HG02852 (cell line): ENCODE results near the gene ADGRF4.

Experiments used
- ATAC-seq: cut with Tn5 transposase; IDR thresholded peaks from one replicate; pipeline ENCODE4 v1.9.1; 2021; ENCODE audit warnings: mild to moderate bottlenecking, moderate library complexity; ENCODE audit not compliant: unreplicated experiment

Gene ADGRF4

GRCh38 chr6:47680724-47681123, 17.7 kb upstream of the ADGRF4 start:
- ATAC-seq = no peak

DNA sequence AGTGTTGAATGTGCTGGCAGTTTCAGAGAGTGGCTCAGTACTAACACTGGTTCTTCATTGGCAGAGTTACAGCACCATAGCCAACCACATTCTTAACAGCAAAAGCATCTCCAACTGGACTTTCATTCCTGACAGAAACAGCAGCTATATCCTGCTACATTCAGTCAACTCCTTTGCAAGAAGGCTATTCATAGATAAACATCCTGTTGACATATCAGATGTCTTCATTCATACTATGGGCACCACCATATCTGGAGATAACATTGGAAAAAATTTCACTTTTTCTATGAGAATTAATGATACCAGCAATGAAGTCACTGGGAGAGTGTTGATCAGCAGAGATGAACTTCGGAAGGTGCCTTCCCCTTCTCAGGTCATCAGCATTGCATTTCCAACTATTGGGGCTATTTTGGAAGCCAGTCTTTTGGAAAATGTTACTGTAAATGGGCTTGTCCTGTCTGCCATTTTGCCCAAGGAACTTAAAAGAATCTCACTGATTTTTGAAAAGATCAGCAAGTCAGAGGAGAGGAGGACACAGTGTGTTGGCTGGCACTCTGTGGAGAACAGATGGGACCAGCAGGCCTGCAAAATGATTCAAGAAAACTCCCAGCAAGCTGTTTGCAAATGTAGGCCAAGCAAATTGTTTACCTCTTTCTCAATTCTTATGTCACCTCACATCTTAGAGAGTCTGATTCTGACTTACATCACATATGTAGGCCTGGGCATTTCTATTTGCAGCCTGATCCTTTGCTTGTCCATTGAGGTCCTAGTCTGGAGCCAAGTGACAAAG, 17.0 kb upstream of the ADGRF4 start:
- ATAC-seq = no peak

DNA sequence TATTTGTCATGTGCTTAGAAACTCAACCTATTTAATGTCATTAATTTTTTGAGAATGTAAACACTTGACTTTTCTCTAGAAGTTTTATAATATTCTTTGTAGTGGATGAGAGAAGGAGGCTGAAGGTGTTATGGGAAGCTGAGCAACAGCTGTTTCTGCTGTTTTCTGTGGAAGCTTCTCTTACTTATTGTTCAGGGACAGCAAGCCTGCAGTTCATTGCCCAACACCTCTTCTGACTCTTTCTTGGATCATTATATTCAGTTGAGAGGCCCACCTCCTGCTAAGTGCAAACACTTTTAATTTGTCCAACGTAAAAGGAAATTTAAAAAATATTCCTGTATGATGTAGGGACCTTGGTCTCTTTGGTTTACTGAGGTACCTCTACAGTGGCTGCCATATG, 12.0 kb upstream of the ADGRF4 start:
- ATAC-seq = no peak

- no peak for ATAC-seq
Measured at GRCh38 chr6:47687432-47687831, 10.9 kb upstream of the ADGRF4 start.

GRCh38 chr6:47690214-47690613, 8.2 kb upstream of the ADGRF4 start:
- no peak for ATAC-seq

GRCh38 chr6:47690791-47691190, 7.6 kb upstream of the ADGRF4 start:
- ATAC-seq = no peak

GRCh38 chr6:47697925-47698324, 455 bp upstream of the ADGRF4 start:
- ATAC-seq = no peak

- ATAC-seq = no peak
Measured at GRCh38 chr6:47700053-47700452, 1.7 kb downstream of the ADGRF4 start.

DNA sequence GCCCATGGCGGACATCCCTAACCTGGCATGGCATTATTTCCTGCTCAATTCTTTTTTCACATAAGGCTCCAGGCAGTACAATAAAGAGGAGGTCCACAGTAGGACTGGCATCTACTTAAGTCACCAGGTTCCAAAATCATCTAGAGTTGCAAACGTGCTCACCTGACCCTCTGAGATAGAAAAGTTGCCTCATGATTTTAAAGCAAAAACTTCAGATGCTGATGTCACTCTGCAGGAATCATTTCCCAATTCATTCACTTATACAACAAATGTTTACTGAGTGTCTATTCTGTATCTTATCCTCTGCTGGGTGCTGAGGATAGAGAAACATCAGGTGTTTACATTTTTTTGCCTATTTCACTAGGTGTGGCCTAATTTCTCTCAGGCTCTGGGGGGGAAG, 2.2 kb downstream of the ADGRF4 start:
- ATAC-seq = no peak

GRCh38 chr6:47701363-47701762, 3.0 kb downstream of the ADGRF4 start:
- ATAC-seq = peak; percentile 95

DNA sequence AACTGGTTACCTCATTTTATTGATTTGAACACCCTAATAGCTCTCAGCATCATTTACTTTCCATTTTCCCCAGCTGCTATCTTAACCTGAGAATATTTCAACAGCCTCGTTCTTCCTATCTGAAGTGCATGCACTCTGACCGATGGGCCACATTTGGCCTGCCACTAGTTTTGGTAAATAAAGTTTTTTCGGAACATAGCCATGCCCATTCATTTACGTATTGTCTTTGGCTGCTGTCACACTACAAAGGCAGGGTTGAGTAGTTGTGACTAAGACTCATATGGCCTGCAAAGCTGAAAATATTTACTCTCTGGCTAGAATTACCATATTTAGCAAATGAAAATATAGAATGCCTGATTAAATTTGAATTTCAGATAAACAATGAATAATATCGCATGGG, 10.8 kb downstream of the ADGRF4 start:
- ATAC-seq = no peak

DNA sequence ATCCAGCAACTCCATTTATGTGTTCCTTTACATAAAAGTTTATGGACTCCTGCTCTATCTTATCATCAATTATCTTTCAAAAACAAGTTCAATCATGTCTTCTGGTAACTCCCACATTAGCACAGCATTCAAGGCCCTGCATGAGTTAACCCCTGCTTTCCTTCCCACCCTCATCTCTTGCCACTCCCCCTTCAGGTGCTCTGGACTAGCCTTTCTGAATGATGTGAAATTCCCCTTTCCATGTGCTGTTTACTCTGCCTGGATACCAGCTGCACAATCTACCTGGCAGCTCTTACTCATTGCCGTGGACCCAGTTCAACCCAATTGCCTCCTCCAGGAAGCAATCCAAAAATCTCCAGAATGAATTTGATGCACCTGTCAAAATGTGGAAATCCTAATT, 11.9 kb downstream of the ADGRF4 start:
- no peak for ATAC-seq

GRCh38 chr6:47713200-47713599, 14.8 kb downstream of the ADGRF4 start:
- no peak for ATAC-seq

- no peak for ATAC-seq
Measured at GRCh38 chr6:47714802-47715201, 16.4 kb downstream of the ADGRF4 start.

DNA sequence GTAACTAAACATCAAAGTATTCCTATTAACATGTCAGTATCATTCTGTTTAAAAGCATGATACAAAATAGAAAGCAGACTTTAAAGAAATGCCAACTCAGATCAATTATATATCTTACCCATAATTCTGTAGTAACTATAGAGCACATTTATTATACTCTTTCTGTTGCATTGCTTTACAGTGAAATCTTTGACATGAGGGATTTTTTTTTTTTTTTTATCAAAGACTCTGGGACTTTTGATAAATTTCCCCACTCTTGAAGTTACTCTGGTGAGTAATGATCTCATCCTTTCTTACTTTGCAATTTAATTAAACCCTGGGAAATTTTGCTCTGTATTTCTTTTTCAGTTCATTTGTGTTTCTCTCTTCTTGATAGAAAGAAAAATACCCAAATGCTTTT, 17.4 kb downstream of the ADGRF4 start:
- ATAC-seq = no peak

DNA sequence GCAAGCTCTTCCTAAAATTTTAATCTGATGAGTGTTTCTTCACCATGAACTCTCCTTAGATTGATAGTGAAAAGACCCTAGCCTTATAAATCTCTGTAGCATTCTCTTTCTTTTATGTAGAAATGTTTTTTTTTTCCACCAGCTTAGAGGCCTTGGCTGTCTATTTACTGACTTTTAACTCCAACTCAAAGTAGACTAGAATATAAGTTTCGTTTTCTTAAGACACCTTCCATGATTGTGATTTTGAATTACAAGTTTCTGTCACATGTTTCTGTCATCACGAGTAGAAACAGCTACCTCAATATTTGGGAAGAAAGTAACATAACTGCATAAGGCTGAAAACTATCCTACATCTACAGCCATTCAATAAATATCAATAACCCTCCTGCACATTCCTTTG, 17.8 kb downstream of the ADGRF4 start:
- no peak for ATAC-seq

DNA sequence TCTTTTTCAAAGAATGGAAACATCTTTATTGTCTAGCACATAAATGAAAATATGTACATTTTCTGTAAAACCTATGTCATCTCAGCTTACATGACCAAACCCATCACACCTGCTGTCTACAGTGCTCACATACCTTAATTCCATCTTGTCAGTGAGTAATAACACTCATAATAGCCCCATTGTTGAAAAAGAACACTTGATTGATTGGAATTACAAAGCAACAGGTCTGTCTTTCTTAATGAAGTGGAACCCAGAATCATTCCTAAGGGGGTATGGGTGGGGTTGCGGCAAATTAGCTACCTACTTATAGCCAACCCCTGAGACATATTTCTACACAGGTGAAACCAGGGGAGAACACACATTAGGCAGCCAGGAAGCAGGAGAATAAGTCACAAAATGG, 20.2 kb downstream of the ADGRF4 start:
- no peak for ATAC-seq

- ATAC-seq = no peak
Measured at GRCh38 chr6:47721189-47721588, 22.8 kb downstream of the ADGRF4 start.

GRCh38 chr6:47722194-47722593, 23.8 kb downstream of the ADGRF4 start:
- peak; percentile 96 for ATAC-seq

DNA sequence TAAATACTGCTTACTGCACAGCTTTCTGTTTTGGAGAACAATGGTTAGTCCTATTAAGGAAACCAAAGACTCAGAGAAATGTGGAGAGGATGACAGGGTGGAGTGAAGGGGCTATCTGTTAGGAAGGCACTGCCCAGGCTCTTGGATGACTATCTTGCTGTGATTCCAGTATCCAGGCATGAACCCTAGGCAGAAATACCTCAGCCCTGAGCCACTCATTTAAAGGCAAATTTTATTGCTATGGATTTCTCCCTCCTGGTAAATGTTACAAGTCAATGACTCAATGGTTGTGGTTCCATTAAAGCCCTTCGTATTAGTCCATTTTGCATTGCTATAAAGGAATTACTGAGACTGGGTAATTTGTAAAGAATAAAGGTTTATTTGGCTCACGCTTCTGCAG, 25.9 kb downstream of the ADGRF4 start:
- no peak for ATAC-seq

DNA sequence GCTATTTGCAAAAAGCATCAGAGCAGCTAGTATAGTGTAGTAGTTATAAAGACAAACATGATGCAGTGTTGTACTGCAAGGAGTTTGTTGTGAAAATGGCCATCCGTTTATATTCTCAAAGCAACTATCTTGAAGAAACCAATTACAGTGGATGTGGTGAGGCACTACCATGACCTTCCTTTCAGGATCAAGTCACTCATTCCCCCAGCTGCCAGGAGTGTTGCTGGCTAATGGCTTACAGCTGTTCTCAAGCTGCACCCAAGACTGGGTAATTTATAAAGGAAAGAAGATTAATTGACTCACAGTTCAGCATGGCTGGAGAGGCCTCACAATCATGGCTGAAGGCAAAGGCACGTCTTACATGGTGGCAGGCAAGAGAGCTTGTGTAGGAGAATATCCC, 29.0 kb downstream of the ADGRF4 start:
- no peak for ATAC-seq

GRCh38 chr6:47729019-47729418, 30.6 kb downstream of the ADGRF4 start:
- ATAC-seq = no peak

DNA sequence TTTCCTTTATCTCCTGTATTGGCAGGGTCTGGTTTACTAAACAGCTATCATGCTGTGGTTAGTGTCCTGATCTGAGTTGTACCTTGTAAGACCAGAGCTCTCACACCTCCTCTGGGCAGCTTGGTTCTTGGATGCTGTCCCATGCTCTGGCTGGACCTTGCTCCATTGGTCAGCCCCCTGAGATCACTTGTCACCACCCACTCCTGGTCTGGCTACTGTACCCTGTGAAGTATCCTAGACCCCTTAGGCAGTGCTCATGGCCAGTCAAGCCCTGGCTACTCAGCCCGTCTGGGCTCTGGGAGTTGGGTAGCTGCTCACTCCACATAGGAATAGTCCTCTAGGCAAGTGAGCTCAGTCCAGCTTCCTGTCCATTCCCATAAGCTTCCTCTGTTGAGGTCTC, 31.1 kb downstream of the ADGRF4 start:
- ATAC-seq = no peak
